Caco-2 (cell line): ENCODE data around the gene WDR59. TPM values are rescaled to one million over a fixed set of nuclear protein-coding genes. Genes with fewer than 3 reads are reported as not detected.
"Not testable (repeated sequence)": the region's sequence is repeated elsewhere in the genome, so short reads cannot be mapped to it uniquely, and the experiment has no call there.

Source experiments
- BruUV-seq: library from RNA; stranded (reverse); fragments of 400-500 nt; replicated peaks from 2 replicates; lab custom pipeline; 2021; lab: Mats Ljungman, UMichigan
- CTCF ChIA-PET: fragments of 300-600 bp; sonication (Branson Sonifier 250); formaldehyde crosslinking; loops from one replicate; lab custom pipeline; 2022; ENCODE audit warnings: antibody characterized with exemption; lab: Charles Lee
- POLR2A ChIA-PET: fragments of 300-600 bp; sonication (Branson Sonifier 250); formaldehyde crosslinking; loops from one replicate; lab custom pipeline; 2022; ENCODE audit warnings: antibody characterized with exemption; lab: Charles Lee
- DNase-seq, 2 experiments: peaks; one replicate each; pipeline versions ENCODE4 v3.0.0 to v3.0.0-alpha.2; 2020 to 2022
- H3K27me3 ChIP-seq: replicated peaks from 2 replicates; pipeline ENCODE4 v1.6.0; 2011; ENCODE audit warnings: low read length; ENCODE audit not compliant: control insufficient read depth, insufficient read depth
- H3K36me3 ChIP-seq: 2 replicates; pipeline ENCODE4 v1.5.1; 2011; ENCODE audit warnings: low read length; ENCODE audit not compliant: control insufficient read depth, insufficient read depth
- H3K4me1 ChIP-seq: fragments of 250-450 bp; sonication (Bioruptor Pico); 2 replicates; pipeline ENCODE4 v1.5.1; 2020; ENCODE audit warnings: mild to moderate bottlenecking
- H3K4me3 ChIP-seq: 2 replicates; pipeline ENCODE4 v1.5.1; 2011; ENCODE audit warnings: low read depth, mild to moderate bottlenecking, control low read depth, low read length
- H3K9me3 ChIP-seq: fragments of 250-450 bp; sonication (Bioruptor Pico); 2 replicates; pipeline ENCODE4 v1.5.1; 2020; ENCODE audit warnings: mild to moderate bottlenecking, moderate library complexity
- H3K27ac Mint-ChIP-seq: one replicate; pipeline ENCODE4 v1.8.0; 2022; ENCODE audit warnings: mixed read lengths; ENCODE audit not compliant: unreplicated experiment
- H3K27me3 Mint-ChIP-seq: one replicate; pipeline ENCODE4 v1.8.0; 2022; ENCODE audit warnings: mixed read lengths; ENCODE audit not compliant: insufficient read depth, unreplicated experiment
- H3K36me3 Mint-ChIP-seq: one replicate; pipeline ENCODE4 v1.8.0; 2022; ENCODE audit warnings: mild to moderate bottlenecking, mixed read lengths; ENCODE audit not compliant: insufficient read depth, unreplicated experiment
- H3K4me1 Mint-ChIP-seq: one replicate; pipeline ENCODE4 v1.8.0; 2022; ENCODE audit warnings: low read depth, mixed read lengths; ENCODE audit not compliant: unreplicated experiment
- H3K4me3 Mint-ChIP-seq: one replicate; pipeline ENCODE4 v1.8.0; 2022; ENCODE audit warnings: mild to moderate bottlenecking, moderate library complexity, mixed read lengths; ENCODE audit not compliant: unreplicated experiment
- H3K9me3 Mint-ChIP-seq: one replicate; pipeline ENCODE4 v1.8.0; 2022; ENCODE audit warnings: mixed read lengths; ENCODE audit not compliant: unreplicated experiment
- CTCF ChIP-seq, 2 experiments: fragments of 200-600 bp in 1 of 2; IDR thresholded peaks; 1 replicate in 1 of 2; 2 replicates in 1 of 2; pipeline versions ENCODE4 v1.5.1 to v1.8.0; 2011 to 2022; ENCODE audit warnings: antibody characterized with exemption in 1 of 2, control low read depth in 1 of 2, inconsistent platforms in 1 of 2, low read depth in 1 of 2, low read length in 1 of 2, mild to moderate bottlenecking in 1 of 2, moderate library complexity in 1 of 2; ENCODE audit not compliant: insufficient read depth in 1 of 2, severe bottlenecking in 1 of 2, unreplicated experiment in 1 of 2
- intact Hi-C: fragments of 100-400 bp; cut with micrococcal nuclease; formaldehyde crosslinking; loops from one replicate; pipeline ENCODE4 v1.10.0; 2022; ENCODE audit not compliant: unreplicated experiment
- total RNA-seq: library from RNA; stranded (reverse); gene quantifications from 2 replicates; pipeline ENCODE4 v1.2.3, GENCODE V29; 2022

Gene WDR59
- total RNA-seq, 1 experiment from 2014 or later, result 148 TPM

GRCh38 chr16:75026892-75027391, 42.0 kb upstream of the WDR59 start:
- no TSS peak for BruUV-seq
- ChIA-PET CTCF (no interaction called here), POLR2A (no interaction called here)
- Histone ChIP-seq H3K9me3 (peaks cover 4% of the 10 kb centered on the region), H3K4me3 (no peak overlapping the region), H3K4me1 (peaks cover 29% of the 10 kb centered on the region), H3K27me3 (no peaks in the 10 kb centered on the region), H3K36me3 (no peaks in the 10 kb centered on the region)
- H3K4me3 Mint-ChIP-seq, result no peak overlapping the region
- no peaks in the 10 kb centered on the region for H3K27me3 Mint-ChIP-seq
- no peak for DNase-seq
- no peak for TF ChIP-seq CTCF (IDR thresholded peaks at IDR 0.05; ENCODE audit: insufficient read depth in 1 of 2, low read depth in 1 of 2, low read length in 1 of 2, severe bottlenecking in 1 of 2, unreplicated experiment in 1 of 2)
- no peak overlapping the region for H3K27ac Mint-ChIP-seq
- peaks cover 7% of the 10 kb centered on the region for H3K4me1 Mint-ChIP-seq
- intact Hi-C loops, result no loop called here
- peaks cover 12% of the 10 kb centered on the region for H3K36me3 Mint-ChIP-seq
- peaks cover 4% of the 10 kb centered on the region for H3K9me3 Mint-ChIP-seq

- BruUV-seq, result not testable (repeated sequence)
Observed at GRCh38 chr16:75026239-75026891, 41.4 kb upstream of the WDR59 start.

GRCh38 chr16:75025761-75026160, 40.8 kb upstream of the WDR59 start:
- H3K27me3 Mint-ChIP-seq, result no peaks in the 10 kb centered on the region
- peaks cover 7% of the 10 kb centered on the region for H3K4me1 Mint-ChIP-seq
- no peaks in the 10 kb centered on the region for H3K27me3 ChIP-seq
- no peak overlapping the region for H3K4me3 ChIP-seq
- no peak for TF ChIP-seq CTCF (IDR thresholded peaks at IDR 0.05; ENCODE audit: insufficient read depth in 1 of 2, low read depth in 1 of 2, low read length in 1 of 2, severe bottlenecking in 1 of 2, unreplicated experiment in 1 of 2)
- H3K36me3 ChIP-seq, result 0 out of 2 replicates have a peak, but pooled peaks cover 1% of the 10 kb centered on the region
- H3K9me3 ChIP-seq, result peaks cover 14% of the 10 kb centered on the region
- ChIA-PET POLR2A (no interaction called here), CTCF (no interaction called here)
- H3K9me3 Mint-ChIP-seq, result peaks cover 15% of the 10 kb centered on the region
- H3K36me3 Mint-ChIP-seq, result peaks cover 24% of the 10 kb centered on the region
- peaks cover 29% of the 10 kb centered on the region for H3K4me1 ChIP-seq
- intact Hi-C loops, result no loop called here
- no peak for DNase-seq
- BruUV-seq, result no TSS peak
- no peak overlapping the region for H3K4me3 Mint-ChIP-seq
- H3K27ac Mint-ChIP-seq, result no peak overlapping the region

More at GRCh38 chr16:75026239-75026891, 41.4 kb upstream of the WDR59 start:
- H3K9me3 Mint-ChIP-seq, H3K27ac Mint-ChIP-seq, H3K27me3 Mint-ChIP-seq, CTCF ChIA-PET, POLR2A ChIA-PET, intact Hi-C loops, H3K36me3 ChIP-seq, H3K4me3 Mint-ChIP-seq, H3K4me1 Mint-ChIP-seq, H3K4me3 ChIP-seq, DNase-seq, H3K27me3 ChIP-seq: not testable (repeated sequence)
- peaks cover 18% of the 10 kb centered on the region for H3K36me3 Mint-ChIP-seq
- Histone ChIP-seq H3K9me3 (peaks cover 10% of the 10 kb centered on the region), H3K4me1 (peaks cover 29% of the 10 kb centered on the region)
